DOHH2 (cell line): ENCODE results near the gene CHD5.

ENCODE experiments used
- H3F3A ChIP-seq: fragments of 200-600 bp; sonication (generic), shearing (Covaris generic); 2 replicates; pipeline ENCODE4 v1.6.0; 2016; ENCODE audit warnings: antibody characterized with exemption, mild to moderate bottlenecking; ENCODE audit not compliant: control insufficient read depth, insufficient read depth
- H3K27ac ChIP-seq: fragments of 200-600 bp; sonication (generic); 2 replicates; pipeline ENCODE4 v1.5.1; 2014; ENCODE audit warnings: low read depth, mild to moderate bottlenecking, low read length, moderate library complexity
- H3K27me3 ChIP-seq: fragments of 200-600 bp; sonication (generic); 2 replicates; pipeline ENCODE4 v1.6.1; 2014; ENCODE audit warnings: mild to moderate bottlenecking, low read length, mixed read lengths; ENCODE audit not compliant: control insufficient read depth
- H3K36me3 ChIP-seq: fragments of 200-600 bp; sonication (generic); 2 replicates; pipeline ENCODE4 v1.6.1; 2014; ENCODE audit warnings: mild to moderate bottlenecking, low read length, moderate library complexity, mixed read lengths; ENCODE audit not compliant: control insufficient read depth
- H3K4me1 ChIP-seq: fragments of 200-600 bp; sonication (generic); 2 replicates; pipeline ENCODE4 v1.6.1; 2014; ENCODE audit warnings: mild to moderate bottlenecking, low read length, mixed read lengths; ENCODE audit not compliant: control insufficient read depth
- H3K4me2 ChIP-seq: fragments of 200-600 bp; sonication (generic); 2 replicates; pipeline ENCODE4 v1.6.0; 2014; ENCODE audit warnings: mild to moderate bottlenecking, low read length, moderate library complexity
- H3K4me3 ChIP-seq: fragments of 200-600 bp; sonication (generic); 2 replicates; pipeline ENCODE4 v1.5.1; 2014; ENCODE audit warnings: mild to moderate bottlenecking, low read length, mixed read lengths
- H3K79me2 ChIP-seq: fragments of 200-600 bp; sonication (generic); 2 replicates; pipeline ENCODE4 v1.6.1; 2014; ENCODE audit warnings: mild to moderate bottlenecking, low read length, mixed read lengths; ENCODE audit not compliant: control insufficient read depth
- H3K9me2 ChIP-seq: fragments of 200-600 bp; sonication (generic); replicated peaks from 2 replicates; pipeline ENCODE4 v1.6.1; 2014; ENCODE audit warnings: mild to moderate bottlenecking, low read length, mixed read lengths; ENCODE audit not compliant: control insufficient read depth
- H3K9me3 ChIP-seq: fragments of 200-600 bp; sonication (generic); 2 replicates; pipeline ENCODE4 v1.6.1; 2014; ENCODE audit warnings: antibody characterized with exemption, low read length, mixed read lengths; ENCODE audit not compliant: control insufficient read depth, insufficient read depth
- H4K20me1 ChIP-seq: fragments of 200-600 bp; sonication (generic); 2 replicates; pipeline ENCODE4 v1.6.0; 2014; ENCODE audit warnings: low read depth, mild to moderate bottlenecking, antibody characterized with exemption, low read length, moderate library complexity; ENCODE audit not compliant: control insufficient read depth, insufficient read depth
- CTCF ChIP-seq: fragments of 200-600 bp; sonication (generic); IDR thresholded peaks from one replicate; pipeline ENCODE4 v1.5.1; 2014; ENCODE audit warnings: antibody characterized with exemption, mild to moderate bottlenecking, low read depth, low read length; ENCODE audit not compliant: poor library complexity, severe bottlenecking
- EZH2phosphoT487 ChIP-seq: fragments of 200-600 bp; sonication (generic); IDR thresholded peaks from 2 replicates; pipeline ENCODE4 v1.6.1; 2017; ENCODE audit warnings: borderline replicate concordance, mild to moderate bottlenecking, antibody characterized with exemption, low read length, moderate library complexity, mixed read lengths

Gene CHD5

DNA sequence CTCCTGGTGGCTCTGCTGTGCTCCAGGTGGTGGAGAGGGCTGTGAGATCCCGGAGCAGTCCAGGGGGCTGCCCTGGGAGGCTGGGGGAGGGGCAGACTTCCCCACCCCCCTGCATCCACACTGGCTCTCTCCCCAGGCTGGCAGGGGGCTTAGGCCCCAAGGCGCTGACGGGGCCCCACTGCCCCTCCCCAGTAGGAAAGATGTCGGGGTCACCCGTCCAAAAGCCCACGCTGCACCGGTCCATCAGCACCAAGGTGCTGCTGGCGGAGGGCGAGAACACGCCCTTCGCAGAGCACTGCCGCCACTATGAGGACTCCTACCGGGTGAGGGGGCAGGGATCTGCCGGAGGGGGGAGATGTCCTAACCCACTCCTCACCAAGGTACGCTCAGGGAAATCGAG, 31.6 kb upstream of the CHD5 start:
- Histone ChIP-seq H3K4me1 (peaks cover 15% of the 10 kb centered on the region), H3K36me3 (no peaks in the 10 kb centered on the region), H3K9me2 (no peaks in the 10 kb centered on the region), H3K27me3 (peaks cover 24% of the 10 kb centered on the region), H3K4me2 (no peak overlapping the region), H3K27ac (no peak overlapping the region), H3K79me2 (no peaks in the 10 kb centered on the region), H3F3A (no peaks in the 10 kb centered on the region), H3K4me3 (no peak overlapping the region), H3K9me3 (no peaks in the 10 kb centered on the region), H4K20me1 (no peaks in the 10 kb centered on the region)
- TF ChIP-seq EZH2phosphoT487 (no peak), CTCF (no peak)

DNA sequence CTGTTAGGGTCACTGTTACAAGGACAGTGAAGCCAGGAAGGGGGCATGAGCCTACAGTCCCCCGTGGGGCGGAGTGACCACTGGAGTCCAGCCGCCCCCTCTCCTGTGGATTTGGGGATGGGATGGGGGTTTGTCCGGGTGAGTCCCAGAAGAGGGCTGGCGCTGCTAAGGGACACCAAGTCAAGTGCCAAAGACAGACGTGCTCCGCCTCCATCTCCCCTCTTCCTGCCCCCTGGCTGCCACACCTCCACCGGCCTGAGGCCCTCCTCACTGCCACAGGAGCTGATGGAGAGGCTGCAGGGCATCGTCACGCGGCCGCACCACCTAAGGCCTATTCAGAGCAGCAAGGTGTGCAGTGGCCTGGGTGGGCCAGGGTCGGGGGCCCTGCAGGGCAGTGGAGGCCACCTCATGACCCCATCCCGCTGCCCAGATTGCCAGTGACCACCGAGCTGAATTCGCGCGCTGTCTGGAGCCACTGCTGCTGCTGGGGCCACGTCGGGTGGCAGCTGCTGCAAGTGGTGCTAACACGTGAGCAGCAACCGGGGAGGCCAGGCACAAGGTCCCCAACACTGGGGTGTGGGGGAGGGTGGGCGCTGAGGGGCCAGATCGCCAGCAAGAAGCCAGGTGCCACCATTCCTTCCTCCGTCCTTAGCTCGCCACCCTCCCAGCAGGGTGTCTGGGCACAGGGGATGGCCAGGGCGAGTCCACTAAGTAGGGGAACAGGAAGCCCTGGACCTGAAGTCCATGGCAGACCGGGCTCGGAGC, 30.7 kb upstream of the CHD5 start:
- Histone ChIP-seq H3K79me2 (no peaks in the 10 kb centered on the region), H3K36me3 (no peaks in the 10 kb centered on the region), H3K27me3 (peaks cover 34% of the 10 kb centered on the region), H3K9me2 (no peaks in the 10 kb centered on the region), H4K20me1 (no peaks in the 10 kb centered on the region), H3K4me3 (no peak overlapping the region), H3K4me1 (peaks cover 15% of the 10 kb centered on the region), H3F3A (no peaks in the 10 kb centered on the region), H3K27ac (no peak overlapping the region), H3K9me3 (no peaks in the 10 kb centered on the region), H3K4me2 (no peak overlapping the region)
- TF ChIP-seq EZH2phosphoT487: no peak
- no peak for TF ChIP-seq CTCF

DNA sequence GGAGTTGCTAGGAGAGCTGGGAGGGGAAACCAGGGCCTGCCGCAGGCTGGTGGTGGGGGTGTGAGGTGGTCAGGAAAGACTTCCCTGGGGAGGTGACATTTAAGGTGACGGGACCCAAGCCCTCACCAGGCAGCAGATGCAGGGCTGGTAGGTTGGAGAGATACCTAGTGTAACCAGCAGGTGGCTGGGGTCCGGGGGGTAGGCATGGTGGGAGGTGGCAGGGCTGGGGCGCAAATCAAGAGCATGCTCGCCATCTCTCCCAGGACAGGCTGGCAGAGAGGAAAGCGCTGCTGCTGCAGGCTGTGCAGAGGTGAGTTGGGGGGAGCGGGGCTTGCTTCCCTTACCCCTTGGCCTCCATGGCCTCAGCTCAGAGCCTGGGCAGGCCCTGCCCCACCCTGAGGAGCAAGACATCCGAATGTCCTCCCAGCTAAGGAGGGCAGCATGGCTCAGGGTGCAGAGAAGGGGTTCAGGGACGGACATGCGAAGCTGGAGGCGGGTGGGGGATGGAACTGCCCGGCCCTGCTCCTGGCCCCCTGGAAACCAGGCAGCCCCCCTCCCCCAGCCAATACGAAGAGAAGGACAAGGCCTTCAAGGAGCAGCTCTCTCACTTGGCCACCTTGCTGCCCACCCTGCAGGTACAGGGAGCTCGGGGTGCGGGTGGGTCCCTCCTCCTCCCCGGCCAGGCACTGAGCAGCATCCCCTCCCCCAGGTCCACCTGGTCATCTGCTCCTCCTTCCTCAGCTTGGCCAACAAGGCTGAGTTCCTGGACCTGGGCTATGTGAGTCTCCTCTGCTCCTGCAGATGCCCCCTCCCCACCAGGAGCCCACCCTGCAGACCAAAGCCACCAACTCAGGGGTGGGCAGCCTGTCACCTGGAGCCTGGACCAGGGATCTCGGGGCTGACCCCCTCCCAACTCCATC, 29.8 kb upstream of the CHD5 start:
- no peak overlapping the region for H3K27ac ChIP-seq
- H3K4me1 ChIP-seq: peaks cover 20% of the 10 kb centered on the region
- peaks cover 38% of the 10 kb centered on the region for H3K27me3 ChIP-seq
- H3K9me3 ChIP-seq: no peaks in the 10 kb centered on the region
- no peaks in the 10 kb centered on the region for H3F3A ChIP-seq
- no peaks in the 10 kb centered on the region for H3K9me2 ChIP-seq
- peak overlapping the region; percentile 44 for H3K4me2 ChIP-seq
- no peaks in the 10 kb centered on the region for H4K20me1 ChIP-seq
- H3K4me3 ChIP-seq: peak overlapping the region; percentile 36
- no peaks in the 10 kb centered on the region for H3K36me3 ChIP-seq
- H3K79me2 ChIP-seq: no peaks in the 10 kb centered on the region
- peak; percentile 27 for TF ChIP-seq CTCF
- no peak for TF ChIP-seq EZH2phosphoT487
